Body of pancreas (tissue), 4 donors: ENCODE measurements around the gene TAS1R3. TPM values are rescaled to one million over a fixed set of nuclear protein-coding genes. Genes with fewer than 3 reads are reported as not detected.

Source experiments
- ATAC-seq: fragments of 150-250 bp; one replicate; pipeline ENCODE4 v1.9.1; 2016
- DNase-seq, 4 donors: peaks; one replicate each; pipeline ENCODE4 v3.0.0-alpha.2; 2019
- H3K27ac ChIP-seq, 4 donors: fragments of 200-600 bp; sonication (generic); 1 replicate in 3 of 4; 2 replicates in 1 of 4; pipeline versions ENCODE4 v1.5.1 to v1.6.1; 2016 to 2019; ENCODE audit warnings: mild to moderate bottlenecking in 1 of 4, mixed read lengths in 1 of 4, moderate library complexity in 1 of 4
- H3K27me3 ChIP-seq, 2 donors: fragments of 200-600 bp; sonication (generic); one replicate each; pipeline ENCODE4 v1.6.0; 2016; ENCODE audit warnings: mild to moderate bottlenecking in 1 of 2
- H3K36me3 ChIP-seq, 2 donors: fragments of 200-600 bp; sonication (generic); replicated peaks in 1 of 2; 2 replicates each; pipeline ENCODE4 v1.5.1; 2016; ENCODE audit warnings: low read depth in 2 of 2; ENCODE audit not compliant: insufficient read depth in 1 of 2
- H3K4me1 ChIP-seq: fragments of 200-600 bp; sonication (generic); one replicate; pipeline ENCODE4 v1.6.0; 2016
- H3K4me3 ChIP-seq, 2 donors: fragments of 200-600 bp; sonication (generic); 1 replicate in 1 of 2; 2 replicates in 1 of 2; pipeline ENCODE4 v1.5.1; 2016 to 2019
- H3K9me3 ChIP-seq, 3 donors: fragments of 200-600 bp; sonication (generic); 1 replicate in 2 of 3; 2 replicates in 1 of 3; pipeline ENCODE4 v1.5.1; 2016
- CTCF ChIP-seq, 7 experiments: fragments of 450-650 bp in 4 of 7; fragments of 200-600 bp in 3 of 7; sonication (generic) in 3 of 7; IDR thresholded peaks; one replicate each; pipeline ENCODE4 v1.5.1; 2016 to 2019; ENCODE audit warnings: antibody characterized with exemption in 7 of 7
- POLR2A ChIP-seq, 3 donors: fragments of 450-650 bp; IDR thresholded peaks; one replicate each; pipeline ENCODE4 v1.6.1; 2016; ENCODE audit warnings: antibody characterized with exemption in 3 of 3, mild to moderate bottlenecking in 2 of 3
- WGBS, 2 donors: methylation state at CpG; one replicate each; pipeline ENCODE4 v1.1.5; 2017; 5-methylcytosine and 5-hydroxymethylcytosine counted together
- intact Hi-C: fragments of 100-400 bp; cut with DNase I; formaldehyde crosslinking; loops from one replicate; pipeline ENCODE4 v1.15.1; 2023
- total RNA-seq, 2 donors: library from RNA; depleted of rRNA; stranded (reverse); fragments of >200 nt; gene quantifications; one replicate each; pipeline ENCODE4 v1.1.0, GENCODE V29; 2016

Gene TAS1R3
- total RNA-seq, 2 donors from 2014 or later: 0.26 TPM; not detected in 1

GRCh38 chr1:1338278-1338677 lies 7.2 kb downstream of the TAS1R3 start:
- 91 to 93% methylated on average over 19 to 36 of the region's 36 CpGs for WGBS, 2 donors
- TF ChIP-seq POLR2A (IDR thresholded peaks at IDR 0.05): no peak
- no peak for TF ChIP-seq CTCF (IDR thresholded peaks at IDR 0.05)
- DNase-seq (no peak), ATAC-seq (no peak)
- intact Hi-C loops: no loop called here
- Histone ChIP-seq H3K4me3 (no peak overlapping the region), H3K36me3 (peaks cover 0 to 13% of the 10 kb centered on the region in 2 donors), H3K27ac (no peak overlapping the region), H3K27me3 (no peaks in the 10 kb centered on the region), H3K4me1 (peaks cover 10% of the 10 kb centered on the region), H3K9me3 (no peaks in the 10 kb centered on the region)

DNA sequence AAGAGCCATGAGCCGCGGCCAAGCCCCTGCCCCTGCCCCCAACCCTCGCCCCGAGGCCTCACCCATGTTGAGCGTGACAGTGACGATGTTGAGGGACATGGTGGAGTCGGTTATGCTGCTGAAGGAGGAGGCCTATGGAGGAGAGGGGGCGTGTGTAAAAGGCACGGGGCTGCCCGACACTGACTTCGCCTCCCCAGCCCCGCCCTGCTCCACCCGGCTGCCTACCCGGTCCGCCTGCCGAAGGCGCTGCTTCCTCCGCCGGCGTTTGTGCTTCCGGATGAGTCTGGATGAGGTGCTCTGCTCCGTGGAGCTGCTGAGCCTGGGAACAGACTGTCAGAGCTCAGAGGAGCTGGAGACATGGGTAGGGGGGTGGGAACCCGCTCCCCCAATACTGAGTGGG lies 9.1 kb downstream of the TAS1R3 start:
- intact Hi-C loops: no loop called here
- no peaks in the 10 kb centered on the region for H3K27me3 ChIP-seq
- DNase-seq (no peak), ATAC-seq (no peak)
- no peak for TF ChIP-seq POLR2A (IDR thresholded peaks at IDR 0.05)
- no peak for TF ChIP-seq CTCF (IDR thresholded peaks at IDR 0.05)
- WGBS, 2 donors: 89 to 94% methylated on average over 23 of the region's 23 CpGs
- no peak overlapping the region for H3K27ac ChIP-seq
- peaks cover 0 to 13% of the 10 kb centered on the region in 2 donors for H3K36me3 ChIP-seq
- H3K9me3 ChIP-seq: no peaks in the 10 kb centered on the region
- no peak overlapping the region for H3K4me3 ChIP-seq
- H3K4me1 ChIP-seq: peaks cover 13% of the 10 kb centered on the region

GRCh38 chr1:1340791-1341548 lies 9.9 kb downstream of the TAS1R3 start:
- Histone ChIP-seq H3K27ac (no peak overlapping the region), H3K27me3 (no peaks in the 10 kb centered on the region), H3K4me1 (peaks cover 21% of the 10 kb centered on the region), H3K9me3 (no peaks in the 10 kb centered on the region), H3K36me3 (peaks cover 0 to 13% of the 10 kb centered on the region in 2 donors), H3K4me3 (no peak overlapping the region)
- ATAC-seq: no peak
- WGBS, 2 donors: 85 to 92% methylated on average over 28 to 35 of the region's 36 CpGs
- intact Hi-C loops: no loop called here
- TF ChIP-seq CTCF (IDR thresholded peaks at IDR 0.05) (no peak), POLR2A (IDR thresholded peaks at IDR 0.05) (no peak)
- DNase-seq: no peak

DNA sequence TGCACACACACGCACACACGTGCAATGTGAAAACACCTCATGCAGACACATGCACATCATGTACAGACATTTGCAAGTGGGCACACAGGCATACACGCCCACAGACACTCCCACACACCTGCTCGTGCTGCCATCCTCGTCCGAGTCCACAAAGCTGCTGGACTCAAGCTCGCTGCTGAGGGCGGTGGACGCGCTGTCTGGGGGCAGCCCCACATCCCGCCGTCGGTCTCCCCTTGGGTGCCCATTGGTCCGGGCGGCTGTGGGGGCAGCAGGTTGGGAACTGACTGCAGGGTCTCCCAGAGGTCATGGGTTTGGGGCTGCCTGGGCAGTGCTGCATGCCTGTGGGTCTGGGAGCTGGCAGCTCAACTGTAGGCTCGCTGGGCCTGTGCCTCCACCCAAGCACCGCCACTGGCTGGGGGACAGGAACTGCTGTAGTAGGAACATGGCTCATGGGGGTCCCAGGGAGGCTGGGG lies 10.5 kb downstream of the TAS1R3 start:
- DNase-seq (no peak), ATAC-seq (no peak)
- TF ChIP-seq POLR2A (IDR thresholded peaks at IDR 0.05) (no peak), CTCF (IDR thresholded peaks at IDR 0.05) (no peak)
- no peaks in the 10 kb centered on the region for H3K27me3 ChIP-seq
- intact Hi-C loops: no loop called here
- H3K4me1 ChIP-seq: peaks cover 27% of the 10 kb centered on the region
- H3K36me3 ChIP-seq: peaks cover 0 to 13% of the 10 kb centered on the region in 2 donors
- no peak overlapping the region for H3K4me3 ChIP-seq
- 86 to 87% methylated on average over 9 to 17 of the region's 17 CpGs for WGBS, 2 donors
- H3K9me3 ChIP-seq: no peaks in the 10 kb centered on the region
- H3K27ac ChIP-seq: no peak overlapping the region
